Measurements from ENCODE around the gene BHLHA15. TPM values are rescaled to one million over a fixed set of nuclear protein-coding genes. Genes with fewer than 3 reads are reported as not detected.

Gene BHLHA15
- polyA plus RNA-seq, 3 donors, result not detected

- Histone ChIP-seq H3K4me3 (replicated peaks in 1 of 3; ENCODE audit: low read depth in 2 of 3, low read length in 3 of 3) (no peak overlapping the region), H3K4me1 (ENCODE audit: control insufficient read depth in 1 of 2, insufficient read depth in 2 of 2, low read length in 2 of 2) (peaks cover 14 to 15% of the 10 kb centered on the region in 2 donors), H3K9me3 (replicated peaks in 1 of 2; ENCODE audit: control insufficient read depth in 1 of 2, insufficient read depth in 1 of 2, low read length in 2 of 2) (no peaks in the 10 kb centered on the region), H3K9ac (ENCODE audit: insufficient read depth, low read length, poor library complexity, severe bottlenecking) (no peak overlapping the region), H3K27ac (ENCODE audit: low read depth in 1 of 2, low read length in 2 of 2) (no peak overlapping the region), H3K36me3 (replicated peaks in 1 of 2; ENCODE audit: control insufficient read depth in 1 of 2, insufficient read depth in 2 of 2, low read length in 2 of 2) (peaks cover 0 to 14% of the 10 kb centered on the region in 2 donors), H2AFZ (ENCODE audit: insufficient read depth, low read depth, low read length, poor library complexity, severe bottlenecking) (no peak overlapping the region), H3K4me2 (replicated peaks; ENCODE audit: extremely low read depth, low read length, poor library complexity, severe bottlenecking) (no peak overlapping the region), H3K27me3 (ENCODE audit: control insufficient read depth in 2 of 2, insufficient read depth in 2 of 2, low read length in 2 of 2) (peaks cover 5 to 53% of the 10 kb centered on the region in 2 donors), H3K79me2 (ENCODE audit: insufficient read depth, low read length) (no peaks in the 10 kb centered on the region), H4K20me1 (ENCODE audit: insufficient read depth, low read length) (peaks cover 85% of the 10 kb centered on the region)
- Mint-ChIP-seq H3K4me3 (peak overlapping the region in 1 of 2 donors; percentile 46), H3K9me3 (peaks cover 0 to 3% (median under 1%) of the 10 kb centered on the region in 7 donors), H3K36me3 (peaks cover 51 to 53% of the 10 kb centered on the region in 2 donors), H3K4me1 (peaks cover 26% of the 10 kb centered on the region), H3K27ac (peak overlapping the region in 2 of 7 donors; percentile 12 to 15), H3K27me3 (ENCODE audit: low read depth in 3 of 3) (peaks cover 38 to 58% (median 41%) of the 10 kb centered on the region in 3 donors)
- intact Hi-C loops (cut with micrococcal nuclease), result no loop called here
- WGBS (ENCODE audit: insufficient coverage), result 86% methylated on average over 7 of the region's 7 CpGs
- TF ChIP-seq, protein P1, sequence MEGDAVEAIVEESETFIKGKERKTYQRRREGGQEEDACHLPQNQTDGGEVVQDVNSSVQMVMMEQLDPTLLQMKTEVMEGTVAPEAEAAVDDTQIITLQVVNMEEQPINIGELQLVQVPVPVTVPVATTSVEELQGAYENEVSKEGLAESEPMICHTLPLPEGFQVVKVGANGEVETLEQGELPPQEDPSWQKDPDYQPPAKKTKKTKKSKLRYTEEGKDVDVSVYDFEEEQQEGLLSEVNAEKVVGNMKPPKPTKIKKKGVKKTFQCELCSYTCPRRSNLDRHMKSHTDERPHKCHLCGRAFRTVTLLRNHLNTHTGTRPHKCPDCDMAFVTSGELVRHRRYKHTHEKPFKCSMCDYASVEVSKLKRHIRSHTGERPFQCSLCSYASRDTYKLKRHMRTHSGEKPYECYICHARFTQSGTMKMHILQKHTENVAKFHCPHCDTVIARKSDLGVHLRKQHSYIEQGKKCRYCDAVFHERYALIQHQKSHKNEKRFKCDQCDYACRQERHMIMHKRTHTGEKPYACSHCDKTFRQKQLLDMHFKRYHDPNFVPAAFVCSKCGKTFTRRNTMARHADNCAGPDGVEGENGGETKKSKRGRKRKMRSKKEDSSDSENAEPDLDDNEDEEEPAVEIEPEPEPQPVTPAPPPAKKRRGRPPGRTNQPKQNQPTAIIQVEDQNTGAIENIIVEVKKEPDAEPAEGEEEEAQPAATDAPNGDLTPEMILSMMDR (IDR thresholded peaks at IDR 0.05), result no peak
- DNase-seq, result no peak
Measured at GRCh38 chr7:98163269-98163668, 48.0 kb upstream of the BHLHA15 start.

- intact Hi-C loops (cut with micrococcal nuclease), result no loop called here
- no peaks in the 10 kb centered on the region for H3K9me3 ChIP-seq (replicated peaks in 1 of 2; ENCODE audit: control insufficient read depth in 1 of 2, insufficient read depth in 1 of 2, low read length in 2 of 2)
- H2AFZ ChIP-seq (ENCODE audit: insufficient read depth, low read depth, low read length, poor library complexity, severe bottlenecking), result no peak overlapping the region
- no peak overlapping the region for H3K27ac ChIP-seq (ENCODE audit: low read depth in 1 of 2, low read length in 2 of 2)
- TF ChIP-seq, protein P1 (IDR thresholded peaks at IDR 0.05), result no peak
- Mint-ChIP-seq H3K9me3 (peaks cover 0 to 3% (median 0%) of the 10 kb centered on the region in 7 donors), H3K27ac (peak overlapping the region in 1 of 7 donors; percentile 70), H3K4me3 (peak overlapping the region in 1 of 2 donors; percentile 79), H3K4me1 (peaks cover 26% of the 10 kb centered on the region), H3K27me3 (ENCODE audit: low read depth in 3 of 3) (peaks cover 38 to 56% (median 41%) of the 10 kb centered on the region in 3 donors), H3K36me3 (peaks cover 49% of the 10 kb centered on the region in 2 donors)
- H3K4me1 ChIP-seq (ENCODE audit: control insufficient read depth in 1 of 2, insufficient read depth in 2 of 2, low read length in 2 of 2), result peaks cover 14 to 15% of the 10 kb centered on the region in 2 donors
- H3K9ac ChIP-seq (ENCODE audit: insufficient read depth, low read length, poor library complexity, severe bottlenecking), result no peak overlapping the region
- H3K27me3 ChIP-seq (ENCODE audit: control insufficient read depth in 2 of 2, insufficient read depth in 2 of 2, low read length in 2 of 2), result peaks cover 5 to 53% of the 10 kb centered on the region in 2 donors
- peaks cover 90% of the 10 kb centered on the region for H4K20me1 ChIP-seq (ENCODE audit: insufficient read depth, low read length)
- WGBS (ENCODE audit: insufficient coverage), result 79% methylated on average over 7 of the region's 16 CpGs
- H3K4me2 ChIP-seq (replicated peaks; ENCODE audit: extremely low read depth, low read length, poor library complexity, severe bottlenecking), result no peak overlapping the region
- H3K4me3 ChIP-seq (replicated peaks in 1 of 3; ENCODE audit: low read depth in 2 of 3, low read length in 3 of 3), result no peak overlapping the region
- no peaks in the 10 kb centered on the region for H3K79me2 ChIP-seq (ENCODE audit: insufficient read depth, low read length)
- DNase-seq, result peak in 1 of 3 donors; percentile 46
- H3K36me3 ChIP-seq (replicated peaks in 1 of 2; ENCODE audit: control insufficient read depth in 1 of 2, insufficient read depth in 2 of 2, low read length in 2 of 2), result peaks cover 0 to 14% of the 10 kb centered on the region in 2 donors
Measured at GRCh38 chr7:98163704-98164494, 47.3 kb upstream of the BHLHA15 start.
